ENCODE results near the gene GPS2.

Gene GPS2

DNA sequence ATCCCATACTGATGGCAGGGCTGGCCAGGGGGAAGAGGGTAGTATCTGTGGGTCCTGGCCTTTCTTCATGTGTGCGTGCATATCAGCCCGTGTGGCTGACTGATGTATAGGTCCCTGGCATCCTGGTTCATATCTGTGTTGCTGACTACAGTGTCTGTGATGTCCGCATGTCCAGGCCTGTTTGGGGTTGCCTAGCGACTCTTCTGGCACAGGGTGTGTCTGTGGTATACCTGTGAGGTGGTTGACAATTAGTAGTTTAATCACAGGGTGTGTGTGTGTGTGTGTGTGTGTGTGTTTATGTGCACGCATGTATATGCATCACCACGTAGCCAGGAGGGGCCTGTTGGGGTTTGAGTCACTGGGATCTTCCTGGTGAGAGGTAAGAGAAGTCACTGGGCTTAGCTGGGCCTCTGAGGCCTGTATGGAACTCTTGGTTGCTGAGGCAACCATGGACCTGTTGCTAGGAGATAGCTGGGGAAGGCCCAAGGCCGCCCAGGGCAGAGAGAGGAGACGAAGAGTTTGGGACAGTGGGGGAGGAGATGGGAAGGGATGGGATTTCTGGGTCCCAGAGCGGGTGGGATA lies 39.2 kb upstream of the GPS2 start:
- Histone ChIP-seq H2BK120ac (ENCODE audit: low read depth, low read length) (no peak overlapping the region), H3K18ac (ENCODE audit: low read depth in 1 of 2, low read length in 2 of 2) (no peak overlapping the region), H3K23ac (ENCODE audit: low read length in 2 of 2) (no peak overlapping the region), H2BK12ac (ENCODE audit: low read length in 2 of 2) (peak overlapping the region in 1 of 2 experiments; percentile 31), H3K27ac (ENCODE audit: low read length, poor library complexity, severe bottlenecking) (no peak overlapping the region), H3K4ac (ENCODE audit: low read depth in 1 of 2, low read length in 2 of 2) (no peak overlapping the region), H3K4me2 (ENCODE audit: low read length, poor library complexity, severe bottlenecking) (no peak overlapping the region), H3K27me3 (ENCODE audit: control insufficient read depth in 1 of 2, insufficient read depth in 1 of 2, low read length in 2 of 2) (no peaks in the 10 kb centered on the region), H4K91ac (ENCODE audit: low read length) (no peak overlapping the region), H2BK15ac (ENCODE audit: low read depth, poor library complexity, severe bottlenecking) (no peak overlapping the region), H4K8ac (ENCODE audit: low read length) (peak overlapping the region; percentile 66), H3K79me1 (replicated peaks; ENCODE audit: low read length, poor library complexity, severe bottlenecking) (peaks cover 27% of the 10 kb centered on the region), H3K4me1 (ENCODE audit: control insufficient read depth, insufficient read depth, low read depth, low read length) (peaks cover 44% of the 10 kb centered on the region), H2AK5ac (ENCODE audit: low read length, severe bottlenecking) (no peak overlapping the region), H3K14ac (ENCODE audit: low read length in 2 of 2) (peak overlapping the region in 1 of 2 experiments; percentile 53), H2BK5ac (ENCODE audit: low read depth, low read length, poor library complexity, severe bottlenecking) (no peak overlapping the region), H2AFZ (ENCODE audit: low read depth, low read length) (no peak overlapping the region), H3K9me3 (ENCODE audit: control insufficient read depth, low read length) (no peaks in the 10 kb centered on the region), H3K4me3 (ENCODE audit: insufficient read depth in 1 of 2, low read depth in 1 of 2, low read length in 2 of 2) (peak overlapping the region in 1 of 2 experiments; percentile 22), H3K9ac (ENCODE audit: low read length) (peak overlapping the region; percentile 44), H3K36me3 (ENCODE audit: control insufficient read depth in 1 of 2, insufficient read depth in 2 of 2, low read depth in 1 of 2, low read length in 2 of 2) (no peaks in the 10 kb centered on the region)
- 81% methylated on average over 8 of the region's 9 CpGs for WGBS
- peak; percentile 65 for DNase-seq

DNA sequence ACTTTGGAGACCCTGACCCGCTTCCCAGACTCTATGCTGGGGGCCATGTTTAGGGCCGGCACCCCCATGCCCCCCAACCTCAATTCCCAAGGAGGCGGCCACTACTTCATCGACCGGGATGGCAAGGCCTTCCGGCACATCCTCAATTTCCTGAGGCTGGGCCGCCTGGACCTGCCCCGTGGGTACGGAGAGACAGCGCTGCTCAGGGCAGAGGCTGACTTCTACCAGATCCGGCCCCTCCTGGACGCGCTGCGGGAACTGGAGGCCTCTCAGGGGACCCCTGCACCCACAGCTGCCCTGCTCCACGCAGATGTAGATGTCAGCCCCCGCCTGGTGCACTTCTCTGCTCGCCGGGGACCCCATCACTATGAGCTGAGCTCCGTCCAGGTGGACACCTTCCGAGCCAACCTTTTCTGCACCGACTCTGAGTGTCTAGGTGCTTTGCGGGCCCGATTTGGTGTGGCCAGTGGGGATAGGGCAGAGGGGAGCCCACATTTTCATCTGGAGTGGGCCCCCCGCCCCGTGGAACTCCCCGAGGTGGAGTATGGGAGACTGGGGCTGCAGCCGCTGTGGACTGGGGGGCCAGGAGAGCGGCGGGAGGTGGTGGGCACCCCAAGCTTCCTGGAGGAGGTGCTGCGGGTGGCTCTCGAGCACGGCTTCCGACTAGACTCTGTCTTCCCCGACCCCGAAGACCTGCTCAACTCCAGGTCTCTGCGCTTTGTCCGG lies 37.9 kb upstream of the GPS2 start:
- H4K91ac ChIP-seq (ENCODE audit: low read length), result peak overlapping the region; percentile 96
- no peak overlapping the region for H2AFZ ChIP-seq (ENCODE audit: low read depth, low read length)
- H3K9ac ChIP-seq (ENCODE audit: low read length), result peak overlapping the region; percentile 99
- peak overlapping the region; percentile 80 for H3K4me2 ChIP-seq (ENCODE audit: low read length, poor library complexity, severe bottlenecking)
- H3K18ac ChIP-seq (ENCODE audit: low read depth in 1 of 2, low read length in 2 of 2), result peak overlapping the region in 1 of 2 experiments; percentile 97
- H3K27me3 ChIP-seq (ENCODE audit: control insufficient read depth in 1 of 2, insufficient read depth in 1 of 2, low read length in 2 of 2), result no peaks in the 10 kb centered on the region
- no peak for DNase-seq
- peaks cover 47% of the 10 kb centered on the region for H3K4me1 ChIP-seq (ENCODE audit: control insufficient read depth, insufficient read depth, low read depth, low read length)
- peak overlapping the region in 1 of 2 experiments; percentile 45 for H2BK12ac ChIP-seq (ENCODE audit: low read length in 2 of 2)
- peak overlapping the region in 1 of 2 experiments; percentile 14 for H3K23ac ChIP-seq (ENCODE audit: low read length in 2 of 2)
- H3K27ac ChIP-seq (ENCODE audit: low read length, poor library complexity, severe bottlenecking), result no peak overlapping the region
- no peak overlapping the region for H3K14ac ChIP-seq (ENCODE audit: low read length in 2 of 2)
- H3K36me3 ChIP-seq (ENCODE audit: control insufficient read depth in 1 of 2, insufficient read depth in 2 of 2, low read depth in 1 of 2, low read length in 2 of 2), result no peaks in the 10 kb centered on the region
- H3K4me3 ChIP-seq (ENCODE audit: insufficient read depth in 1 of 2, low read depth in 1 of 2, low read length in 2 of 2), result peak overlapping the region in 1 of 2 experiments; percentile 95
- H2AK5ac ChIP-seq (ENCODE audit: low read length, severe bottlenecking), result no peak overlapping the region
- H3K4ac ChIP-seq (ENCODE audit: low read depth in 1 of 2, low read length in 2 of 2), result peak overlapping the region in 1 of 2 experiments; percentile 29
- H3K79me1 ChIP-seq (replicated peaks; ENCODE audit: low read length, poor library complexity, severe bottlenecking), result peaks cover 33% of the 10 kb centered on the region
- H3K9me3 ChIP-seq (ENCODE audit: control insufficient read depth, low read length), result no peaks in the 10 kb centered on the region
- no peak overlapping the region for H2BK120ac ChIP-seq (ENCODE audit: low read depth, low read length)
- H2BK15ac ChIP-seq (ENCODE audit: low read depth, poor library complexity, severe bottlenecking), result peak overlapping the region; percentile 80
- WGBS, result 92% methylated on average over 37 of the region's 37 CpGs
- H4K8ac ChIP-seq (ENCODE audit: low read length), result peak overlapping the region; percentile 19
- H2BK5ac ChIP-seq (ENCODE audit: low read depth, low read length, poor library complexity, severe bottlenecking), result no peak overlapping the region

DNA sequence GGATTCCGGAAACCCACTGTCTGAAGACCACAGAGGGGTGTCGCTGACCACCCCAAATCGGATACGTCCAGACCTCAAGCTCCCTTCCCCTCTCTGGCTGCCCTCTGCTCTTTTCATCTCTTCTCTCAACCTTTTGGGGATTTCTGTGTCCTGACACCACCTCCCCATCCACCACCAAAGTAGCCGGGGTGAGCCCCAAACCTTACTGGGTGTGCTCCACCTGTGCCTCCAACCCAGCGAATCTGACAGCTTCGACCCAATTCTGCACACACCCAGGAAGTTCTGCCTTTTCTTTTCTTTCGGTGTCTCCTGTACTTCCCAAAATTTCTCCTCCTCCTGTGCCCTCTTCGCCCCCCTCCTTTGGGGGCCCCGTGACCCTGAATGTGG lies 37.3 kb upstream of the GPS2 start:
- Histone ChIP-seq H3K18ac (ENCODE audit: low read depth in 1 of 2, low read length in 2 of 2) (peak overlapping the region; percentile 92 to 97), H3K36me3 (ENCODE audit: control insufficient read depth in 1 of 2, insufficient read depth in 2 of 2, low read depth in 1 of 2, low read length in 2 of 2) (no peaks in the 10 kb centered on the region), H3K4me2 (ENCODE audit: low read length, poor library complexity, severe bottlenecking) (peak overlapping the region; percentile 80), H2AK5ac (ENCODE audit: low read length, severe bottlenecking) (peak overlapping the region; percentile 54), H4K91ac (ENCODE audit: low read length) (peak overlapping the region; percentile 96), H3K23ac (ENCODE audit: low read length in 2 of 2) (no peak overlapping the region), H3K27ac (ENCODE audit: low read length, poor library complexity, severe bottlenecking) (peak overlapping the region; percentile 1), H3K4ac (ENCODE audit: low read depth in 1 of 2, low read length in 2 of 2) (peak overlapping the region; percentile 29 to 95), H4K8ac (ENCODE audit: low read length) (peak overlapping the region; percentile 90), H3K9ac (ENCODE audit: low read length) (peak overlapping the region; percentile 99), H3K4me1 (ENCODE audit: control insufficient read depth, insufficient read depth, low read depth, low read length) (peaks cover 47% of the 10 kb centered on the region), H2BK12ac (ENCODE audit: low read length in 2 of 2) (peak overlapping the region in 1 of 2 experiments; percentile 45), H3K4me3 (ENCODE audit: insufficient read depth in 1 of 2, low read depth in 1 of 2, low read length in 2 of 2) (peak overlapping the region; percentile 64 to 95), H2BK120ac (ENCODE audit: low read depth, low read length) (peak overlapping the region; percentile 76), H3K14ac (ENCODE audit: low read length in 2 of 2) (no peak overlapping the region), H3K9me3 (ENCODE audit: control insufficient read depth, low read length) (no peaks in the 10 kb centered on the region), H2BK5ac (ENCODE audit: low read depth, low read length, poor library complexity, severe bottlenecking) (no peak overlapping the region), H3K27me3 (ENCODE audit: control insufficient read depth in 1 of 2, insufficient read depth in 1 of 2, low read length in 2 of 2) (no peaks in the 10 kb centered on the region), H3K79me1 (replicated peaks; ENCODE audit: low read length, poor library complexity, severe bottlenecking) (peaks cover 33% of the 10 kb centered on the region), H2AFZ (ENCODE audit: low read depth, low read length) (no peak overlapping the region), H2BK15ac (ENCODE audit: low read depth, poor library complexity, severe bottlenecking) (peak overlapping the region; percentile 80)
- DNase-seq, result no peak
- WGBS, result 52% methylated on average over 10 of the region's 10 CpGs
